NCI-H2196 treated with DMSO at 0.1 percent for 48 hours (cell line): Measurements from ENCODE around the gene SNRNP70.
A peak's percentile ranks its signal among the peaks of the same experiment; 100 is the strongest.

Experiments
- DNase-seq: peaks from one replicate; lab custom pipeline; 2025; ENCODE audit not compliant: unreplicated experiment; lab: John Stamatoyannopoulos, UW

SNRNP70 gene

DNA sequence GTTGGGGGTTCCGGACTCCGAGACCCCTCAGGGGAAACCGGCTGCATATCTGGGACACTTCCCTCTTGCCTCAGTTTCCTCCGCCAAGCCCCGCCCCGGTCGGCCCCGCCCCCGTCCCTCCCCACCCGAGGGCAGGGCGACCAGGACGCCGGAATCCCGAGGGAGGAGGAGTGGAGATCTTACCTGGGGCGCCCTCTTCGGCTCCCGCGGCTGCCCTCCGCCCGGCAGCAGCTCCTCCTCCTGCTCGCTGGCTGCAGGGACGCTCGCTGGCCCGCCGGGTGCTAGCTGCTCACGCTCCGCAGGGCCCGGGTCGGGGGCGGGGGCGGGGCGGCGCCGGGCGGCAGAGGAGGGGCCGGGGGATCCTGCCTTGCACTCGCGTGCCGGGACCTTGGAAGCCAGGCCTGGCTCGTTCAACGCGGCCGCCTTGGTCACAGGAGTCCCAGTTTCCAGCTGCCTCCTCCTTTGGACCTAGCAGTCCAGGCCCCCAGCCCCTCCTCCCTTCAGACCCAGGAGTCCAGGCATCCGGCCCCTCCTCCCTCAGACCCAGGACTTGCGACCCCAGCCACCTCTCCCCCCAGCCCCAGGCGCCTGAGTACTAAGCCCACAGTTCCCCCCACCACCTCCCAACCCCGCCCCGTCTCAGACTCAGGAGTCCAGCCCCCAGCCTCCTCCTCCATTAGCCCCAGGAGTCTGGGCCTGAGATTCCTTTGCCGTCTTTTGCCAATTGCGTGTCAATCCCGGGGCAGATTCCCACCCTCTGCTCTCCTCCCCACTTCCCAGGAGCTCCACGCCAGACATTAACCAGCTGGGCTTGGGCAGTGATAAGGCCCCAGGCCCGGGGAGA is 20.3 kb upstream of the SNRNP70 start, which contains the start of gene NTF4:
Gene NTF4, minus strand, starts transcription at position 51 of the 844 bp plus-strand sequence. CDS start 2,821 bp downstream, outside the sequence.
- DNase-seq: peak; percentile 34

DNA sequence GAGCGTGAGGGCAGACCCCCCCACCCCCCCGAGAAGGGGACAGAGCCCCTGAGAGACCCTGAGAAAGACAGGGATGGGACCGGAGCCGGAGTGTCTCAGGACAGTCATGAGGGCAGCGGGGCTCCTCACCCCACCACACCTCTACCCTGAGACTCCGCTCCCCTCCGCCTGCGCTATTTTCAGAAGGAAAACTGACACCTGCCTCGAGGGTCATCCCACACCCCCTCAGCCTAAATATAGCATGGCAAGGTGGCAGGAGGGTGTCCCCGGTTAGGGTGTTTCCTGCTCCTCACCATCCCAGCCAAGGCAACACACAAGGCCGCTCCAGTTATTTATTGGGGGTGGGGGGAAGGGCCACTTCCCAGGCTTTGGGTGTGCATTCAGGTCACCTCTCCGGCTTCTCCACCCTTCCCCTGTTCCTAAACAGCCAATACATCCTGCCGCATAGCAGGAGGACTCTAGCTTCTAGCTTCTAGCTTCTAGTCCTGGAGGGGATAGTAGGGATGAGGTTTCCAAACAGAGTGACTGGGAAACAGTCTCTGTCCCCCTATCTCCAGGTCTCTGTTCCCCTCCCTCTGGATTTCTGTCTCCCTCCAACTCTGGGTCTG is 19.2 kb upstream of the SNRNP70 start:
- DNase-seq: no peak

DNA sequence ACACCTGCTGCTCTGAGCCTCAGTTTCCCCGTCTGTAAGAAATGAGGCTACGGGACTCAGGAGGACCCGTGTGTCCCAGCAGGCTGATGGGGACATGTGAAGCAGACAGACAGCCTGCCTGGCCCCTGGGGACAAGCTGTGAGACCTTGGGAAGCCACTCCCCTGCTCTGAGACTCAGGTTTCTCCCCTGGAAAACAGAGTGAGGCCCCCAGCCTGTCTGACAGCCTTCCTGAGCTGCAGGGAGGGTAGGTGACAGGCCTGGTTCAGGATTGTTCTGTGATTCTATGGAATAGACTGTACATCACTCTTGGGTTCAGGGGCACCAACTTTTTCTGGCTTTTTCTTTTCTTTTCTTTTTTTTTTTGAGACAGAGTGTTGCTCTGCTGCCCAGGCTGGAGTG is 17.7 kb upstream of the SNRNP70 start:
- DNase-seq: no peak

DNA sequence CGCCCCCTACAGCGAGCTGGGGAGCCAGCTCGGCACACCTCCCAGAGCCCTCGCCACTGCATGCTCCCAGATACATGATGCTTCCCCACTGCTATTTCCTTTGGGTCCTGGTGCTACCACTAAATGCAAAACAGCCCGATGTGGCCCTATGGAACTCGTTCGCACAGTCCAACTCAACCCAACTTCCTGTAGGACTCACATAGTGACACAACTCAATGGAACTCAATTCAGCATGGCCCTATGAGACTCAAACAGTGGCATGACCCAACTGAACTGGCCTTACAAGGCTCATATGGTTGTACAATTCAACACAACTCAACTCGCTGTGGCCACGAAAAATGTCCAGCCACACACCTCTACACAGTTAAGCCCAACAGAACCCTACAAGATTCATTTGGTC is 16.2 kb upstream of the SNRNP70 start:
- no peak for DNase-seq

DNA sequence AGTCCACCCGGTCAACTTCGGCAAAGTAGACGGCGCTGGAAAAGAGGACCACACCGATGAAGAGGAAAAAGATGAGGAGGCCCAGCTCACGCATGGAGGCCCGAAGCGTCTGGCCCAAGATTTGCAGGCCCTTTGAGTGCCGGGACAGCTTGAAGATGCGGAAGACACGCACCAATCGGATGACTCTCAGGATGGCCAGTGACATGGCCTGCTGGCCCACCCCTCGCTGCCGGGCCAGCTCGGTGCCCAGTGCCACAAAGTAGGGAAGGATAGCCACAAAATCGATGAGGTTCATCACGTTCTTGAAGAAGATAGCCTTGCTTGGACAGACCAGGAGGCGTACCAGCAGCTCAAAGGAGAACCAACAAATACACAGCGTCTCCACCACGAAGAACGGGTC is 14.8 kb upstream of the SNRNP70 start:
- DNase-seq: no peak

DNA sequence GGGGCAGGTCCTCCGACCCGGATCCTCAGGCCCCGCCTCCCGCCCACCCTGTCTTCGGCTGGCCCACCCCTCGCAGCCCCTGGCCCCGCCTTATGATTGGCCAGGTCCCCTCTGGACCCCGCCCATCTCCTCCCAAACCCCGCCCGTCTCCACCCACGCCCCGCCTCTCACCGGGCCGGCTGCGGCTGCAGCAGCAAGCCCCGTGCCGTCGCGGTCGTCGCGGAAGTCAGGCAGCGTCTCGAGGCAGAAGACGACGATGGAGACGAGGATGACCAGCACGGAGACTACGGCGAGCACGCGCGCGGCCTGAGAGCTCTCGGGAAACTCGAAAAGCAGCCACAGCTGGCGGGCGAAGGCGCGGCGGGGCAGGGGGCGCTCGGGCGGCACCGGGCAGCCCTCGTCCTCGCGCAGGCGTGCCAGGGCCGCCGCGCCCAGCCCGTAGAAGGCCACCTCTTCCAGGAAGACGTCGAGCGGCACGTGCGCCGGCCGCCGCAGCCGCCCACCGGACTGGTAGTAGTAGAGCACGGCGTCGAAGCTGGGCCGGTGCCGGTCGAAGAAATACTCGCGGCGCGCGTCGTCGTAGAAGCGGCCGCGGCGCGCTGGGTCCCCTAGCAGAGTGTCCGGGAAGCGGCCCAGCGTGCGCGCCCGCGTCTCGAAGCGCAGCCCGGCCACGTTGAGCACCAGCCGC is 13.2 kb upstream of the SNRNP70 start:
- DNase-seq: no peak

DNA sequence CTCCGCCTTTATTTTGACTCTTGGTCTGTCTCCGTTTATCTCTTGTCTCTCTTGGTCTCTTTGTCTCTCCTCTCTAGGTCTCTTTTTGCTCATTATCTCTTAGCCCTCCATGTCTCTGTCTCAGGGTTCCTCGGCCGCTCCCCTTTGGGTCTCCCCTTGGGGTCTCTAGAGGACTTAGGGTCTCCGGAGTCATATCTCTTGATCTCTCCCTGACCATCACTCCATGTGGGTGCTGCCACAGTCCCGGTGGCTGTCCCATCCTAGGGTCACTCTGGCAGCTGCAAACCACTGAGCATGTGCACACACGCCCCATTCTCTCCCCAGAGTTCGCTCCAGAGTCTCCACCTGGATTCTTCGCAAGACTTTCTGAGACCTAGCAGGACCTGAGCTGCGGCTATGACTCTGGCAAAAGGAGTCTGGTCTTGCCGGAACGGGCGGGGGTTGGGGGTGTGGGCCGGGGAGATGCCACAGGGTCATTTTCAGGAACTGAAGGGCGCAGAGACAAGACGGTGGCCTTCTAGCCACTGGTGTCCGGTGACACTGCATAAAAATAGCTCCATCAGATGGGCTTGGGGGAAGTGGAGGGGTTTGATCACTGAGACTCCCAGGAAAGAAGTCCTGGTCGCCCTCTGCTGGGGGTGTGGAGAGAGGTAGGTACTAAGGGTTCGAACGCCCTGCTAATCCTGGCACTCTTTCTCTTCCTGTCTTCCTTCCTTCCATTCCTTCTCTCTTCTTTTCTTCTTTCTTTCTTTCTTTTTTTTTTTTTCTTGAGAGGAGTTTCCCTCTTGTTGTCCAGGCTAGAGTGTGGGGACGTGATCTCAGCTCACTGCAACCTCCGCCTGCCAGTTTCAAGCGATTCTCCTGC is 11.5 kb upstream of the SNRNP70 start:
- DNase-seq: no peak

DNA sequence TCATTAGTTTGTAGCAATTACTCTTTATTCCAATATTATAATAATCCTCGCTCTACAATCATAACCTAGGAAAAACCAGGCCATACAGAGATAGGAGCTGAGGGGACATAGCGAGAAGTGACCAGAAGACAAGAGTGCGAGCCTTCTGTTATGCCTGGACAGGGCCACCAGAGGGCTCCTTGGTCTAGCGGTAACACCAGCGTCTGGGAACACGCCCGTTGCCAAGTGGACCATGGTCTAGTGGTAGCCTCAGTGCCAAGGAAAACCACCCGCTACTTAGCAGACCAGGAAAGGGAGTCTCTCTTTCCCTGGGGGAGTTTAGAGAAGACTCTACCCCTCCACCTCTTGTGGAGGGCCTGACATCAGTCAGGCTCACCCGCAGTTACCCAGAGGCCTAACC is 10.4 kb upstream of the SNRNP70 start:
- DNase-seq: peak; percentile 29

DNA sequence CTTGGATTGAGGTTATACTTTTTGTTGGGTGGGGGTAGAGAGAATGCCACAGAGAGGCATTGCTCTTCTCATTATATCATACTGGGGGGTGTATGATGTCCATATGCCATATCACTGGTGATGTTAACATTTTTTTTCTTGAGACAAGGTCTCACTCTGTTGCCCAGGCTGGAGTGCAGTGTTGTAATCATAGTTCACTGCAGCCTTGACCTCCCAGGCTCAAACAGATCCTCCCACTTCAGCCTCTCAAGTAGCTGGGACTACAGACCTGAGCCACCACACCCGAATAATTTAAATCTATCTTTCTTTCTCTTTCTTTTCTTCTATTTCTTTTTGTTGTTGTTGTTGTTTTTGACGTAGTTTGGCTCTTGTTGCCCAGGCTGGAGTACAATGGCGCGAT is 4.9 kb upstream of the SNRNP70 start:
- no peak for DNase-seq

DNA sequence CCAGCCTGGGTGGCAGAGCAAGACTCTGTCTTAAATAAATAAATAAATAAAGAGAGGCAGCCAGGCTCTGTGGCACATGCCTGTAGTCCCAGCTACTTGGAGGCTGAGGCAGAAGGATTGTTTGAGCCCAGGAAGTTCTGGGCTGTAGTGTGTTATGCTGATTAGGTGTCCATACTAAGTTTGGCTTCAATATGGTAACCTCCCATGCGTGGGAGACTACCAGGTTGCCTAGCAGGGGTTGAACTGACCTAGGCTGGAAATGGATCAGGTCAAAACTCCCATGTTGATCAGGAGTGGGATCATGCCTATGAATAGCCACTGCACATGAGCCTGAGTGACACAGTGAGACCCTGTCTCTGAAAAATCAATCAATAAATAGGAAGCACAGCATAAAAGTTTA is 4.0 kb upstream of the SNRNP70 start:
- no peak for DNase-seq

DNA sequence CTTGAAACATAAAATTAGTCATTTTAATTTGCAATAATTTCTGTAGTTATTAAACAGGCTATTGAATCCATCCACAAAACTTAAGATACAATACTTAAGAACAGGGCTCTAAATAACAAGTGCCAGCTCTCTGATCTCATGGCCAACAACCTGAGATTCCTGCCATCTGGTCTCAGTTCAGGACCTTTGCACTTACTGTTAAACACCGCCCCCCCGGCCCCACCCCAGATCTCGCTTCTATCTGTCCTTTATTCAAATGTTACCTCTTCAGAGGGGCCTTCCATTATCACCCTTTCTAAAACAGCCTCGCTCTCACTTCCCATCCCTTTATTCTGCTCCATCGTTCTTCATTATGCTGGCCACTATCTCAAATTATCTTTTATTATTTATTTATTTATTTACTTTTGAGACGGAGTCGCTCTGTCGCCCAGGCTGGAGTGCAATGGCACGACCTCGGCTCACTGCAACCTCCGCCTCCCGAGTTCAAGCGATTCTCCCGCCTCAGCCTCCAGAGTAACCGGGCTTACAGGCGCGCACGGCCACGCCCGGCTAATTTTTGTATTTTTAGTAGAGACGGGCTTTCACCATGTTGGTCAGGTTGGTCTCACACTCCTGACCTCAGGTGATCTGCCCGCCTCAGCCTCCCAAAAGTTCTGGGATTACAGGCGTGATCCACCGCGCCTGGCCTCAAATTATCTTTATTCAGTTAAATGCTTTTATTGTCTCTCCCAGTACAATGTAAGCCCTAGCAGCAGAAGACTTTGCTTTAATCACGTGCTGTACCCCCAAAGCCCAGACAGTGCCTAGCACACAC is 838 bp upstream of the SNRNP70 start:
- no peak for DNase-seq

DNA sequence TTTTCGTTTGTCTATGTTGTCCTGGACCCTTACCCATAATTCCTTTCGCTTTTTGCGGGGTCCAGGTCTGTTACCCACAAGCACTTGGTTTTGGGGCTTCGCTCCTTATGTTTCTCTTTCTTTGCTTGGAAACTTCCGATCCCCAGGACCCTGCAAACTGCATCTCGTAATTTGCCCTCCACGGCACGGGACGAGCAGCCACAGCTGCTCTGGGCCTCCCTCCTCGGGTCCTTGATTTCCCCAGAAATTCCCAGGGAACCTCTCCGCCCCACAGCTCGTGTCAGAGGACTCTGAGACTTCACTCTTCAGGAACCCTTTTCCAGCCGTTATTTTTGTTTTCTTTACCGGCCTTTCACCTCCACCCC is 599 bp downstream of the SNRNP70 start:
- DNase-seq: no peak

DNA sequence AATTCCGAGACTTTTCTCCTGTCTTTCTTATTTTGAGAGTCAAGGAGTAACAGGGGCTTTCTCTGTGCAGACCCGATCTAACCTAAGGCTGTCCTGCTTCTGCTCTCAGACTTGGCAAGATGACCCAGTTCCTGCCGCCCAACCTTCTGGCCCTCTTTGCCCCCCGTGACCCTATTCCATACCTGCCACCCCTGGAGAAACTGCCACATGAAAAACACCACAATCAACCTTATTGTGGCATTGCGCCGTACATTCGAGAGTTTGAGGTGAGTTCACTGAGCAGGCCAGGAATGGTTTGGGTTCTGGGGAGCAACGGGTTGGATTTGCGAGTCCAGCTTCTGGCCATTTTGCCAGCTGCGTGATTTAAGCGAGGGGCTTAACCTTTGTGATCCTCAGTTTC is 1.0 kb downstream of the SNRNP70 start:
- no peak for DNase-seq

DNA sequence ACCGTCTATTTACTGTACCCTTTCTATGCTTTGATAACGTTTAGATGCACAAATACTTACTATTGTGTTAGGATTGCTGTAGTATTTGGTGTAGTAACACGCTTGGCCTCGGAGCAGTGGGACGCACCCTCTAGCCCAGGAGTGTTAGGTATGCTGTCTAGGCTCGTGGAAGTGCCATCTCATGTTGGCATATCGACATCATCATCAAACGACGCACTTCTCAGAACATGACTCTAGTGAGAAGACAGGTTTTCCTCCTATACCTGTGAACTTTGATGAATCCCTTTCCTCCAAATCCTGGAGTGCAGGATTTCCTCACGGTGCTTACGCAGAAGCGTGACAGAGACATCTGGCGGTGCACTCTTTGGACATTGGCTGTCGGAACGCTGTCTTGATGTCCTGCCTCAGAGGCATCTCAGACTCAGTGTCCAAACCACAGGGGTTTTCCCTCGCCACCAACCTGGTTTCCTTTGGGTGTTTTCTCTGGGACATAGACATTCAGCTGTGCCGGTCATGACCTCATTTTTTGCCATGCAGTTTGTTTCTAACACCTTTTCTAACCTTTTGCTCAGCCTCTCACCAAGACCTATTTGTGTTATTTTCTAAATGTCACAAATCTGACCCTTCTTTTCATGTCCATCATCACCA is 6.3 kb downstream of the SNRNP70 start:
- no peak for DNase-seq

DNA sequence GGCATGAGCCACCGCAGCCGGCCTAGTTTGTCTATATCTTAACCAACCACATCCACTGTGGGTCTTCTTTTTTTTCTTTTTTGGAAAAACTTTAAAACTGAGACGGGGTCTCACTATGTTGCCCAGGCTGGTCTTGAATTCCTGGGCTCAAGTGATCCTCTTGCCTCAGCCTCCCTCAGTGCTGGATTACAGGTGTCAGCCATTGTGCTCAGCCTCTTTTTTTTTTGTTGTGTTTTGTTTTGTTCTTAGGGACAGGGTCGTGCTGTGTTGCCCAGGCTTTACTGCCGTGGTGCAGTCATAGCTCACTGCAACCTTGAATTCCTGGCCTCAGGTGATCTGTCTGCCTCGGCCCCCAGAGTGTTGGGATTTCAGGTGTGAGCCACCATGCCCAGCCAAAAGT is 7.4 kb downstream of the SNRNP70 start:
- no peak for DNase-seq

DNA sequence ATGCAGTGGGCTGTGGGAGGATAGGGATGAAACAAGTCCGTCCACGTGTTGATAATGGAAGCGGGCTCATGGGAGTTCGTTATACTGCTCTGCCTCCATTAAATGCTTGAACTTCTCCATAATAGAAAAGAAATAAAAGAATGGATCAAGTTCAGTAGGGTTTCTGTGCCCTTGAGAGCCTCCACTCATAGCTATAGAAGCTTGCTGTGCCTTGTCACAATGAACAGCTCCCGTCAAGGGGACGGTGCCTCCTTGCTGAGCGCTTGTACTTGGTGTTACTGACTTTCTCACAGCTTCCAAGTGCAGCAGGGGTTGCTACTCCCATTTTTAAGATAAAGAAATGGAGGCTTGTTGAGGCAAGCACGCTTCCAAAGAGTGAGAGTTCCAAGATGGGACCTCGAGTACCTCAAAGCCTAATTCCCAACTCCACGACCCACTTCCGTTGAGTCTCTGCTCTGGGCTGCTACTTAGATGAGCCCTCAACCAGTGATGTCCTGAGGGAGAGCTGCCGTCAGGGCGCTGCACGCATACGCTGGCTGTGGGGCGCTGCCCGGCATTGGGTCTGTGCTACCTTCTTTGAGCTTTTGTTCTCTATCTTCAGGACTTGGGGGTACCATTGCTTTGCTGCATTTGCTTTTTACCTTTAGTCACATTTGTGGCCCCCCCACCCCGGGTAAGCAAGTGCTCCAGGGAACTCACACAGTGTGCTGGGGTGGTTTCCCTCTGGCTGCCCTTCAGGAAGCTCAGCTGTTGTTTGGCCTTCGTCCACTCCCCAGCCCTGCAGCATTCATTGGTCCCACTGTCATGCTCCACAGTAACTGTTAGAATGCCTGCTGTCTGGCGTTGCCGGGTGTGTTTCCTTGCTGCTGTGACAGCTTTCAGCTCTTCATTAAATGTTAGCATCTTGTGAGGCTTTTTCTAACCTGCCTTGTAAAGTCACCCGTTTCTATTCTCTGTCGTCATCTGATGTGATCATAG is 9.5 kb downstream of the SNRNP70 start:
- no peak for DNase-seq

DNA sequence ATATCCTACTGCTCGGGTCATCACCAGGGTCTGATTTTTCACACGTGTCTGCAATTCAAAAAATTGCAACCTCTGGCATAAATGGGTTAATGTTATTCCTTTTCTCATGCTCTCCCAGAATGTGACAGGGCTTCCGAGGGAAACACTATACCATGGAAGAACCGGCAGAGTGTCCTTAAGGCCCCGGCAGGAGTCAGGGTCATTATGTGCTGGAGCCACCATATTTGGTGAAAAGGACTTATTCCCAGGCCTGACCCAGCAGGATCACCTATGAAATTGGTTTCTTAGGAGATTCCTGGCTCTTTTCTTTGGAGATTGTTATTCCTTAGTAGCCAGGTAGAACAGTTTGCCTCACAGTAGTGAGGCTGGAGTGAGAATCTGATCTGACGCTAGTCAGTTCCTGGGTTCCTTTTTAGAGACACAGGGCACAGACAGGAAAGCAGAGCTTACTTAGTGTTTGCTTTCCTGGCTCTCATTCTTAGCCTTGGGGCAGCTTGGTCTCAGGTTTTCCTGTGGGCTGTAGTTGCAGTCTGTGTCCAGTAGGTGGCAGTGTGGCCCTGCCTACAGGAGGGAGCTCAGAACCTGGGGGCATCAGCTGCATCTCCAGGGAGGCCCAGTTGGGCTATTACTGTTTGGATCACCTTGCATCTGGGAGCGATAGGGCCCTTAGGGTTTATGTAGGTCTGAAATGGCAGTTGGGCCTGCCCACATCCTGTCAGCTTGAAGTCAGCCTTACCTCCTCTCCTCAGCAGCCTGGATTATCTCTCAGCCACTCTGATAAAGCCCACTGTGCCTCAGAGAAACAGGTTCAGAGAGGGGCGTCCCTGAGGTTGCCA is 12.4 kb downstream of the SNRNP70 start:
- DNase-seq: peak; percentile 85

DNA sequence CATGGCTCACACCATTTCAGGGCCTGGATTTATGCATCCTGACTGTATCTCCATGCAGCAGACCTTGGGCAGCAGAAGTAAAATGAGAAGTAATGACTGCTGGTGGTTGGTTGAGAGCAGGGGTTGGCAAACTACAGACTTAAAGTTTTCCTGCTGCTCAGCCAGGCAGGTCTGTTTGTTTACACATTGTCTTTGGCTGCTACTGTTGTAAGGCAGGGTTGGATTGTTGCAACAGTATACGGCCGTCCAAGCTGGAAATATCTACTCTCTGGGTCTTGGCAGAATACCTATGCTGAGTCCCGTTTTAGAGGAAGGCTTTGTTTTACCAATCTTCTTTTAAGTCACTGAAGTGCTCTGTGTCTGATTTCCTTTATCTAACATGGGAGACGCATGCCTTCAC is 13.5 kb downstream of the SNRNP70 start:
- DNase-seq: no peak
